ENCODE results near the gene NCOA7. TPM values are rescaled to one million over a fixed set of nuclear protein-coding genes. Genes with fewer than 3 reads are reported as not detected.

Gene NCOA7
- total and polyA plus RNA-seq, 9 of the 15 experiments (the other 6 are each of a cell fraction or from before 2014, with no cell fraction given): 5.8 to 14.6 (median 9.3) TPM

- 0 out of 2 replicates have a peak, but pooled peaks have one; percentile 17 for TF ChIP-seq GMEB1 (CRISPR knock-in tag; IDR thresholded peaks at IDR 0.05)
- TF ChIP-seq TBL1XR1 (IDR thresholded peaks at IDR 0.05; ENCODE audit: low read length in 2 of 2): no peak; a peak in 1 of 4 replicates
- peak; percentile 71 for TF ChIP-seq EP300 (IDR thresholded peaks at IDR 0.05; ENCODE audit: low read length)
- no peak for TF ChIP-seq MLX (CRISPR knock-in tag; conservative IDR thresholded peaks at IDR 0.05)
- TF ChIP-seq POLR3G (IDR thresholded peaks at IDR 0.05; ENCODE audit: extremely low read depth, insufficient read length, insufficient replicate concordance): no peak
- TF ChIP-seq ZNF778 (CRISPR knock-in tag; IDR thresholded peaks at IDR 0.05): no peak
- TF ChIP-seq ZBTB1 (CRISPR knock-in tag; IDR thresholded peaks at IDR 0.05; ENCODE audit: borderline replicate concordance, low read depth): no peak
- no peak for TF ChIP-seq CREBBP (IDR thresholded peaks at IDR 0.05; ENCODE audit: low read depth, low read length)
- peak; percentile 41 for TF ChIP-seq PKNOX1 (IDR thresholded peaks at IDR 0.05)
- no peak for TF ChIP-seq ZNF324 (CRISPR knock-in tag; IDR thresholded peaks at IDR 0.05)
- TF ChIP-seq YY1 (IDR thresholded peaks at IDR 0.05; ENCODE audit: borderline replicate concordance in 1 of 3, control insufficient read depth in 1 of 3, extremely low read depth in 1 of 3, insufficient read depth in 3 of 3, insufficient read length in 1 of 3, insufficient replicate concordance in 2 of 3, low read depth in 1 of 3, low read length in 2 of 3): peak in 2 of 3 experiments; percentile 55 to 72
- no peak; the same call in 1 of the 2 replicates for TF ChIP-seq PTTG1 (tag; IDR thresholded peaks at IDR 0.05; ENCODE audit: low read depth)
- no peak for TF ChIP-seq ZC3H8 (IDR thresholded peaks at IDR 0.05)
- TF ChIP-seq TAF7 (tag; IDR thresholded peaks at IDR 0.05): peak; percentile 83
- no peak for TF ChIP-seq ZNF780A (CRISPR knock-in tag; IDR thresholded peaks at IDR 0.05)
- no peak for TF ChIP-seq SNRNP70 (optimal IDR thresholded peaks at IDR 0.05; ENCODE audit: low read depth, low read length)
- TF ChIP-seq KAT8 (IDR thresholded peaks at IDR 0.05; ENCODE audit: low read depth): no peak
- TF ChIP-seq THRAP3 (IDR thresholded peaks at IDR 0.05; ENCODE audit: borderline replicate concordance): peak; percentile 50; the same call in 1 of the 2 replicates
- peak; percentile 85 for TF ChIP-seq ZBTB43 (CRISPR knock-in tag; IDR thresholded peaks at IDR 0.05)
- TF ChIP-seq ETV5 (CRISPR knock-in tag; IDR thresholded peaks at IDR 0.05; ENCODE audit: low read depth): peak; percentile 78
- no peak for TF ChIP-seq GATA2 (CRISPR knock-in tag; IDR thresholded peaks at IDR 0.05)
- TF ChIP-seq RFX7 (CRISPR knock-in tag; IDR thresholded peaks at IDR 0.05): no peak
- no peak; the same call in 1 of the 2 replicates for TF ChIP-seq BCOR (IDR thresholded peaks at IDR 0.05)
- TF ChIP-seq RFX5 (IDR thresholded peaks at IDR 0.05; ENCODE audit: low read depth, low read length): no peak
- TF ChIP-seq ZNF274 (IDR thresholded peaks at IDR 0.05; ENCODE audit: borderline replicate concordance, low read depth, low read length): no peak
These were observed 10.0 kb upstream of the NCOA7 start (continued) for GRCh38 chr6:125780540-125781313.
